HG02870 (cell line): ENCODE measurements around the gene CPEB2.

ENCODE experiments used
- ATAC-seq: cut with Tn5 transposase; IDR thresholded peaks from one replicate; pipeline ENCODE4 v1.9.1; 2021; ENCODE audit warnings: mild to moderate bottlenecking, moderate library complexity; ENCODE audit not compliant: unreplicated experiment

The CPEB2 gene

DNA sequence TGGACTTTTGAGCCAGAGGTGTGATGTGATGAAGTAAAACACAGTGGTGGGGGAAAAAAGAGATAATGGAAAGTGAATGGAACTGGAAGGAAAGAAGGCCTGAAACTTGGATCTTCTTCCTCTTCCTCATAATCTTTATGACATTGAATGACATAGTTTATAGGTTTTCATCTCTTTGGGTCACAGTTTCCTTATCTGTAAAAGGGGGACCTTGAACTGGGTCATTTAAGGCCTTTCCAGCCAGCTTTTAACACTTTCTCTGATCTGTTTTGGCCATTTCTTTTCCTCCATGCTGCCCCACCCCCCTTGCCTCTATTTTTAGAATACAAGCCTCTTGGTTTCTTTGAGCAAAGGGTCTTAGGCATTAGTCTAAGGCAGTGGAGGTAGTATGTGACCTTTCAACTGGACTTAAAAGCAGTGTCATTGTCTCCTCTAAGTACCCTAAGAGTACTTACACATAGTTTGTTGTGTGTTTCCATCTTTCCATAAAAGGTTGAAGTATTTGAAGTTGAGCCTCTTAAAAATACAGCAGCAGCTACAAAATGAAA is 7.8 kb downstream of the CPEB2 start:
- ATAC-seq = no peak

DNA sequence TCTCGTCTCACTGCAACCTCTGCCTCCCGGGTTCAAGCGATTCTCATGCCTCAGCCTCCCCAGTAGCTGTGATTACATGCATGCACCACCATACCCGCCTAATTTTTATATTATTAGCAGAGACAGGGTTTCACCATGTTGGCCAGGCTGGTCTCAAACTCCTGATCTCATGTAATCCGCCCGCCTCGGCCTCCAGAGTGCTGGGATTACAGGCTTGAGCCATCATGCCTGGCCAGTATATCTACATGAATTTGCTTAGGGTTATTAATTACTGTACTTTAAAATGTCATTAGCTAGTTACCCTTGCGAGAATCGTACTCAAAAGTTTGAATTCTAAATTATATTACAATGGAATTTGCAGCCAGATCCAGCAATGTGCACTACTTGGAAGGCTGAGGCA is 8.9 kb downstream of the CPEB2 start:
- ATAC-seq = no peak

DNA sequence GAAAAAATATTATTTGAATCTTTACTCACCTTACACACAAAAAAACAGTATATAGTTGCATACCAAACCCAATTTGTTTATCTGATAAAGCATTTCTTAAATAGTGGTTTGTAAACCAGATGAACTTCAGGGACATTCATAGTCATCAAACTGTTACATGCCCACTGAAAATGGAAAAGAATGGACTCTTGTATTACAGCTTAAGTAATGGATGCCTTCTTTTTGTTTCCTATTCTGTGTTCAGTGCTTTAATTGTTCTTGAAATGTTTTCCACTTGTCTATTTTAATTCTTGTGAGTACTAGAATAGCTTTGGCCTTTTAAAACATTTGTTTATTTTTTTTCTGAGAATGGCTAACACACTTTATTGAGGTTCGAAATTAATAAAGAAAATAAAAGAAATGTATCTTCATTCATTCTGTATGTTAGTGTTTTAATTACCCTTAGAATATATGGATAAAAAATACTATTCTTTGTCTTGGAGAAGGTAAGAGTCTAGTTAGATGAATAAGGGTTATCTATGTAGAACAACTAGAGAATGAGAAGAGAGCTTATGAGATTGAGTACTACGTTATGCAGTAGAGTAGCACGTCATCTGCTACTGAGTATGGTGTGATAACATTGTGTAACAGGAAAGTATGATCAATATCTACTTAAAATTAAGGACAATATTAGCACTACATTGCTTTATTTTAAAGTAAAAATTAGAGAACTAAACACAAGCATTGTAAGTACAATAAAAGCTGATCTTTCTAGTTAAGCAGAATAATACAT is 9.9 kb downstream of the CPEB2 start:
- no peak for ATAC-seq

DNA sequence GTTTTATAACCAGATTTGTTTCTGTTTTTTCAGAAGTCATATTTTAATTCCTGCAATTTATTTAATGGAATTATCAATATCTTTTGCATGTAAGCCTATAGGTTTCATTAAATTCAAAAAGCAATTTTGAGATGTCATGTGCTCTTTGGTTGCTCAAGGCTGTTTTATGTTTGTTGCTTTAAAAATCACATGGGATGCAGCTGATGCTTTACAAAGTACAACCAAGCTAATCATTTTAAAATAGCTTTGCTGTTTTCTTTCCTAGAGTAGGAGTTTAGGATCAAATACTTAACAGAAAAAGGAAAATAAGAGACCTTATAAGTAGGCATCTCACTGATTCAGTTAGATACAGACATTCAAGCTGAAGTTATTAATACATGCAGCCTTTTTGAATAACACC is 11.3 kb downstream of the CPEB2 start:
- no peak for ATAC-seq

DNA sequence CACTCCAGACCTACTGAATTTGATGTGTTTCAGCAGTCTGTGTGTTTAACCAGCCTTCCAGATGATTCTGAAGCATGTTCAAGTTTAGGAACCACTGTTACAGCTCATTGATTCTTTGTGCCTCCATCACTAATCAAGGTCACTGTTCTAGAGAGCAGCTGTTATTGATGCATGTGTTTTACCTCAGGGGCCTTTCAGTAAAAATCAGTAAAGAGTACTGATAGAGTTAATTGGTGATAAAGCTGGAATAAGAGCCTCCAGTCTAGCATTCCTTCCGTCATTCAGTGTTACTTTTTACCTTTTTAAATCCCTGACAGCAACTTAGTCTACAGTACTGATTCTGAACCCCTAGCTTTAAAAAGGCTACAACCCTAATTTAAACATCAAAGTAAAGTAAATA is 12.9 kb downstream of the CPEB2 start:
- ATAC-seq = no peak

DNA sequence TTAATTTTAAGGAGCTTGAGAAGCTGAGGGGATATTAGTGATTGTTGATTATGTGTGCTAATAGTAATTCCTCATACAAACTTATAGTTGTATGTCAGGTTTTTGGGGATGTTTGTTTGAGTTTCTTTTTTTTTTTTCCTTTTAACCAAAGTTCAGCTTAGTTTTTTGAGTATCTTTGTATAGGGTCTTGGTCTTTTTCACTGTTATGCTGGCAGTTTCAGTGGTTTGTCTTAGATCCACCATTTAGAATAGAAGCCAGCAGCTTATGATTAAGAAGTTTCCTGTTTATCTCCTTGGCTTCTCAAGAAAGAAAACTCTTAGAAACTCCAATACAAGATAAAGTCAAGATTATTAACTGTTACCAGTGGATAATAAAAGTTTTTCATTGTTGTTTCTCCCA is 16.1 kb downstream of the CPEB2 start:
- peak; percentile 35 for ATAC-seq

DNA sequence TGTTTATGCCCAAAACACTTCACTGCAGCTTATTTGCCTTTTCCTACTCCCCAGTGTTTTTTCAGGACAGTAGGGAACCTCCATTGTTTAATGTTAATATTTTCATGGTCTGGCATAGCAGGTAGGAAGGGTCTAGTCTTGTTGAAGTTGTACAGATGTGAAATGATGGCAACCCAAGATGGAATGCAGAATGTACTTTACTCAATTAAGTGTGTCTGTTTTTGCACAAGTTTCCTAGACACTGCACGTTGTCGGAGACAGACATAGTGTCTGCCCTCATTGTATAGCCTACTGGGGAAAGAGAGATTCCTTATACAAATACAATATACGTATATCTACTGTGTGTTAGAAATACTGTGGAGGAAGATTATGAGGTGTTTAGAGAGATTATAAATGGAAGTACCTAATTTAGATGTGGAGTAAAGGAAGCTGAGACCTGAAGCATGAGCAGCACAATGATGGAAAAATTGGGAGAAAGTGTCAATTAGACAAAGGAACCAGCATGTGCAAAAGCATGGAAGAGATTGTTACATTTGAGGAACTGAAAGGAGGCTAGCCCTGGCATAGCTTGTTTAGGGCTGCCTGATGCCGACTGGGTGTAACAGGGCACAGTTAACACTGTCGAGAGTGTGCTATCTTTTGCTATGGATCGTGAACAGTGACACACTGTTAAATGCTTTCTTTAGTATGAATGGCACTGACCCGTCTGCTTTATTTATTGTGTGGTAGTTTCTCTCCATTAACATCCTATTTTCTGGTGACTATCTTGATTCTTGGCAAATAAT is 18.4 kb downstream of the CPEB2 start:
- no peak for ATAC-seq

DNA sequence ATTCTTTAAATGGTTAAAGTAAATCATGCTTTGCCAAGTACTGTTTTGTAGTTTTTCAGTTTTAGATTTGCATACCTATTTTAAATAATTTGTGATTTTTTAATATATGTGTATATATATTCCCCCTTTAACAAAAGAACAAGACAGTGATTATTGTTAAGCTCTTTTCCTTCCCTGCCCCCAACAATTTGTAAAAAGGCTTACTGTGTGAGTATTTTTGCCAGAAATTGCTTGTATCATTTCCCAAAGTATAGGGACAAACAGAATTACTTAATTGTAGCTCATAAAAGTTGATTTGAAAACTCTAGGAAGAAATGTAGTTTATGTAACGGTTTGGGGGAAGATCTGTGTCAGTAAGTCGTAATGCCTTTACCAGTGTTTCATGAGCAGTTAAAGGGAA is 19.0 kb downstream of the CPEB2 start:
- no peak for ATAC-seq

DNA sequence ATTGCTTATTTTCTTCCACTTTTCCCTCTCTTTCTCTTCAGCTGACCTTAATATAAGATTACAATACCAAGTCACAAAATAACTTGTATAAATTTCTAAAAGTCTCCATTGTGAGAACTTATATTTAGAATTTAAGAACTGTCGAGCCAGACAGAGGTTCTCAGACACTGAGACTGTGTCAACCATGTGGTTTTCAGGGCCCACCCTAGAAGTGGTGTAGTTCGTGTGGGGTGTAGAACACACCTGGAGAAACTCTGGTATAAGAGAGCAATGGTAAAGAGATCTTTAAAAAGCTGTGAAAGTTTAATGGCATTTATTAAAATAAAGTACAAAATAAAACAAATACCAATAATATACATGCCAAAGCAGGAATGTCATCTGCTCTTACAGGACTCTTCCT is 19.7 kb downstream of the CPEB2 start:
- ATAC-seq = peak; percentile 42

DNA sequence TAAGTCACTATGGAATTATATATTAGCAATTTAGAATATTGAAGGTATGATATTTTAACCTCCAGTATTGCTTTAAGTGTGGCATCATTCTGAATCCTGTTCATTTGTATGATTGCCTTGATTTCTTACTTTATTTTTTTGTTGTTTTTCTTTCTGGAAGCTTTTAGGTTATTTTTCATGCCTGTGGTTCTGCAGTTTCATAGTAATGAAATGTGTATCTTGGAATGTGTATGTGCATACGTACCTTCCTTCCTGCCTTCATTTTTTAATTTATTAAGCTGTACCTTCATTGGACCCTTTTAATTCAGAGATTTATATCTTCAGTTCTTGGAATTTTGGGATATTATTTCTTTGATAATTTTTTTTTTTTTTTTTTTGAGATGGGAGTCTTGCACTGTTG is 22.1 kb downstream of the CPEB2 start:
- no peak for ATAC-seq

DNA sequence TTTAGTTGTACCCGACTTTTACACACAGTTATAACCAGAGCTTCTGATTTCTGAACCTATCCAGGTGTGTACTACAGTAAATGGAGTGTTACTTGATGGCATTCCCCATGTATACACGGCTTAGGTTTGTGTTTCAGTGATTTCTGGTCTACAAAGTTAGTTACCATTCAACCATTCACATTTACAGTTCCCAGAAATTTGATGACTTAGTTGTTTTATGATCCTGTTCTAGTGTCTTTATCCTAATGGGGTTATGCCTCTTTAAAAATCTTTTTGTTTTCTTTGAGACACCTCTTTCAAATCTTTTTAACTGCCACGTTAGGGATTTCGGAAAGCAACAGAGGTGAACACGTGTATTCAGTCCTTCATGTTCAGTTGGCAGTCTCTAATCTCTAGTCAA is 23.4 kb downstream of the CPEB2 start:
- ATAC-seq = no peak

DNA sequence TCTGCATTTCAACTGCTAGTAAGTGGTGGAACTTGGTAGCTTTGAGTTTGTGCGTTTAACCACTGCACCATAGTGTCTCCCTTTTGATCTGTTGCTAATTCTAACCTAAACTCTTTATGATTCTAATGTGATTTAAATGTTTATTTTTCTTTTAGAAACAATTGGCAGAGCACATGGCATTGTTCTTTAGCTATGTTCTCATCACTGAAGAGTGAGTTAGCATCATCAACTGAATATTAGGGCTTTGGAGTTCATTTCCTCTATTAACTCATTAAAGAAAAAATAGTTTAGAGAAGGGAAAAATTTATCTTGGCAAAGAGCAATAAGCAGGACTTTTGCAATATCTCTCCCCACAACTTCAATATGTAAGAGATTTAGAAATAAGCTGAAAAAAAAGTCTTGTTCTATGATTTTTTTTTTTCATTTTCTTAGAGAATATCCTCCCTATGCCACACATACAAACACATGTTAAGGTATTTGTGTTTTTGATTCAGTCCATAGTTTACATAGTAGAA is 25.7 kb downstream of the CPEB2 start:
- no peak for ATAC-seq

DNA sequence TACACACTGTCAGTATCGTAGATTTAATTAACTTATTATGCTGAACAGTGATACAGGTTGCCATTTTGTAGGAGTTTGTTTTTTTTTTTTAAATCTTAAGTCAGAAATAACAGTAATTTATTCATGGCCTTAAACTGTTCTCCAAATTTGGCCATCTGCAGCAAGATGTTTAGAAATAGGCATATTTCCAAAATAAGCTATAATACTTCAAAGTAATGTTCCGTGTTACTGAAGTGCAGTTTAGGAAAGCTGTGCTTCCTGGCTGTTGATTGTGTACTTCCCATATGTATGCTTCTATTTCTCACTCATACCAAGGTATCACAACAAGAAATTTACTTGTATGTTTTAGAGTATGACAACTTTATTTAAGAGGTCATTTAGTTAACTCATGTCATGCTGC is 28.9 kb downstream of the CPEB2 start:
- no peak for ATAC-seq

DNA sequence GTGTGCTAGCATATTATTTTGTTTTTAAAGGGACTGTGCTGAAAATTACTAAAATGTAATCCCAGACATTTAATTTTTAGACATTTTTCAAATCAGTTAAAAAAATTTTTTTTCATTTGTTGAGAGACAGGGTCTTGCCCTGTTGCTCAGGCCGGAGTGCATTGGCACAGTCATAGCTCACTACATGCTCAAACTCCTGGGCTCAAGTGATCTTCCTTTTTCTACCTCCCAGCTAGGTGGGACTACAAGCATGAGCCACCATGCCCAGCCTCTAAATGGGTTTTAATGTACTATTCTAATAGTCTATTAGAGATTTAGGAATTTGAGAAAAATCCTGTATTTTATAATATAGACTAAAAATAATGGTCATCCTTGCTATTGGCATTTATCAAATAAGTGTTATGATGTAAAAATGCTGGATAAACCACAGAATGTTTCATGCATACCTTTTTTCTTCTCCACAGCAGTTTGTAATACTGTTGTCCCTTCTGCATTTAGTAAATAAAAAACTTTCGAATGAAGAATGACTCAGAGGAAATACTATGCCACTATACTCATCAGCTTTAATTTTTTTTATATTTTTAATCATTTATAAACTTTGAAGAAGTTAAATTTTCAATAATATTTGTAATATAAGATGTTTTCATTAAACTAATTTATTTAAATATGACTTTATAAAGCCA is 29.9 kb downstream of the CPEB2 start:
- ATAC-seq = no peak

DNA sequence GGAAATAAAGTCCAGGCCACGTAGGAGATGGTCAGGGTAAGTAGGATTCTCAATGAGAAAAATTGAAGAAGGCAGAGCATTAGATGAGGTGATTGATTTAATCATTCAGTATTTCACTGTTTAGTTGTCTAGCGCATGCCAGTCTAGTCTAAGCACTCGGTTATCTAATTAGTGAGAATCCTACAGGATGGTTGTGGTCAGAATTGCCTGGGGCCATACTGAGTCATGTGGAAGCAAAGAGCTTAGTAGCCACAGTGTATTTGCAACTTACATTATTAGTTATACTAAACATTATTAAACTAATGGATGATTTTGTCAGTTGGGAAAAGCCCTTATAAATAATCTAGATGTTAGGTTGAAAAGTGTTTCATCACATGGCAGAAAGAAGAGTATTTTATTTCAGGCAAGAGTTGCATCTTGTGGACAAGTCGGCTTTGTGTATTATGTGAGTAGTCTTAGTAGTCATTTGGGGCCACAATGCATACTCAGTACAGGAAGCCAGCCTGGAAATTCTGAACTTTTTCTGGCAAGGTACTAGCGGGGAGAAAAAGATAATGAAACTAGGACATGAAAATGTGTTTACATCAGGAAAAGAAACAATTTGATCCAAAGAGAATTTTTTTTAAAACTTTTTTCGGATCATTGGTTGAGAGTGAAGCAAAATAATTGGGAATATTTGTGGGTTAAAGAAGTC is 31.9 kb downstream of the CPEB2 start:
- no peak for ATAC-seq

DNA sequence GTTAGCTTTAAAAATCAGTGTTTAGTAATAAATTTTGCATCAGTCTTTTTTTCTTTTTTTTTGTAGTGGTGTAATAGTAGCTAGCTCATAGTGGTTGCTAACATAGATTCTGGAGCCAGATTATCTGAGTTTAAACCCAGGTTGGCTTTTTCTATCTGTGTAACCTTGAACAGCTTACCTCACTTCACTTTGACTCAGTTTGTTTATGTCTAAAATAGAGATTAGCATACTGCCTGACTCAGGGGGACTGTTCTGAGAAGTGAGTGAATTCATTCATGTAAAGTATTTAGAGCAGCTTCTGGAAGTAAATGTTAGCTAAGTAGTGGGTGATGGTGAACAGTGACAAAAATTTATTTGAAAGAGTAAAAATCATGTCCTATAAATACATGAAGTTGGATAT is 32.9 kb downstream of the CPEB2 start:
- no peak for ATAC-seq

DNA sequence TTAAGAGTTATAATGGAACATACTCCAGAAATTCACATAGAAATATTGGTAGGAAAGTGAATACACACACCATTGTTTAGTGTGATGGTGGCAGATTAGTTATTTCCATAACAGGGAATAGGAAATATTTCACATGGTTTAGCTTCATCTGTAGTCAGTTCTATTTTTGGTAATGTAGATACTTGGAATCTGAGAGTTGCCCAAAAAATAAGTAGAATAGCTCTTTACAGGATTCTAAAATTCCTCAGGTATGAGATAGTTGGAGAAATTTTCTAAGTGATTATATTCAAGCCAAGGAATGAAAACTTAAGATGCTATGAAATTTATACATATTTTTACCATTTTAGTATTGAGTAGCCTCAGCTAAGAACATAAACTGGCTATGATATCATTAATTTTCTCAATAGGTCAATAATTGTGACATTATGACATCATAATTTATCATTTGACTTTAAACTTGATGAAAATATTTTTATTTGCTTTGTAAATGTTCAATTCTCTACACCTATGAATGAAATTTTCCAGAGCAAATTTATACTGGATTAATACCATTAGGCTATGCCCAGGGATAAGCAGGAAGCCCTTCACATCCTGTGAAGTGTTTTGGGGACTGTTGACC is 35.8 kb downstream of the CPEB2 start:
- ATAC-seq = no peak

DNA sequence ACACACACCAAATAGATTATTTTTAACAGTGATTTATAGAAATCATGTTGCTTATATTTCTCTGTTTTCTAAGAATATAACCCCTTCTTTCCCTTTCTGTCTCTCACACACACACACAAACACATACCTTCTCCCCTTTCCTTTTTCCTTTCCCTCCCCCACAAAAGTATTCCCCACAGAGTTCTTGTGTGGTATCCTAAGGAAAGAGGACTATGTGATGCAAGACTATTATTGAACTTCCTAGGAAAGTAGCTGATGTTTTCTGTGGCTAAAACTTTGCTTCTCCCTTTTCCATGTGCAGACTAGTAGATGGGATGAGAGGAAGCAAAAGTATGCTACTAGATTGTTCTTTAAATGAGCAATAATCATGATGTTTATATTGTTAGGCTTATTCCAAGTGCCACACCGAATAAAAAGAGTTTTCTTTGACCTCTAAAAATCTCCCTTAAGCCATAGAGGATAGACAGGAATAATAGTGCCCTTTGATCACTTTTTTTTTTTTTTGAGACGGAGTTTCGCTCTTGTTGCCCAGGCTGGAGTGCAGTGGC is 38.7 kb downstream of the CPEB2 start:
- ATAC-seq = no peak

DNA sequence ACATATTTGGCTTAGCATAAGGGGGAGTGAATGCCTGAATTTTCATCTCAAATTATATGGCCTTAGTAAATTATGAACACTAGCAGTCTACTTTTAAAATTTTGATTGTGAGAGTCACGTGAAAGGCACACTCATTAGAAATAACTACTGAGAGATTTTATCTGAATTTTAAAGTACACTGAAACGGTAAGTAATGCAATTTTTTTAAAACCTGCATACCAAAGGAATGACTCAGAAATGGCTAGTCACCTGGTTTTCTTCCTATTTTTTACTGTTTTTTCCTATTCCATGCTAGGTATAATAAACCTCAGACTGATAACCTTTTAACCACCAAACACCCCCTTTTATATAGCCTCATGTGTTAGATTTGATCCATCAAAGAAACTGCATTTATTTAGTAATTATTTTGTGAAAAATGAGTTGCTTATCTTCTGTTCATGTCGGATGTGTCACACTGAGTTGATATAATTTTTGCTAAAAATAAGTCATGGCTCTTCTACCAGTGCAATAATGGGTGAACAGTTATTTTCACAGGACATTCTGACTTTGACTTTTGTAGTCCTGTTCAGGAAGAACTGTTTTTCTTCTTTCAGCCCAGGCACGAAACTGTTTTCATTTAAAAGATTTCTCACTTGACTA is 40.4 kb downstream of the CPEB2 start:
- no peak for ATAC-seq

DNA sequence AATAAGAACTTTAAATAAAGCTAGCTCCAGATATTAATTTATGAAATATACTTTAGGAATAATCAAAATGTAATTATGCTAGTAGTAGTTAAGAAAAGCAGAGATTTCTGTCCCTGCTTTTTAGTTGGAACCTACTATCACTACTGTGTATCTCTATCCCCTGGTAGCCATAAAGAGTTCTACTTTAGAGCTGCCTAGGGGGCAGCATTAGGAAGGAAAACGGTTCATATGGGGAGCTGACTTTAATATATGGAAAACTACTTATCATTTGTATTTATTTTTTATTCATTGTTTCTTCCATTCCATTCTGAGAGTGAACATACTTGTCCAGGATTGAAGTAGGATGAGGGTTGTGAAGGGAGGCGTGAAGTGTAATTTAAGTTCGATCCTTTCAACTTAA is 40.9 kb downstream of the CPEB2 start:
- ATAC-seq = no peak
